ENCODE results near the gene ACADM.
"Not testable (repeated sequence)": the region's sequence is repeated elsewhere in the genome, so short reads cannot be mapped to it uniquely, and the experiment has no call there.

The ACADM gene

GRCh38 chr1:75742047-75742625, 17.6 kb downstream of the ACADM start:
- DNase-seq = no peak

GRCh38 chr1:75745276-75745675, 20.8 kb downstream of the ACADM start:
- DNase-seq = peak; percentile 71

GRCh38 chr1:75757210-75757609, 32.7 kb downstream of the ACADM start:
- DNase-seq = not testable (repeated sequence)

- not testable (repeated sequence) for DNase-seq
Observed at GRCh38 chr1:75758543-75758942, 34.0 kb downstream of the ACADM start.

- DNase-seq = no peak
Observed at GRCh38 chr1:75764057-75764655, 39.6 kb downstream of the ACADM start.

- no peak for DNase-seq
Observed at GRCh38 chr1:75765697-75766355, 41.3 kb downstream of the ACADM start.

- DNase-seq = no peak
Observed at GRCh38 chr1:75768016-75768415, 43.5 kb downstream of the ACADM start.

- no peak for DNase-seq
Observed at GRCh38 chr1:75770761-75771160, 46.3 kb downstream of the ACADM start.

- DNase-seq = no peak
Observed at GRCh38 chr1:75771978-75772377, 47.5 kb downstream of the ACADM start.

- DNase-seq = not testable (repeated sequence)
Observed at GRCh38 chr1:75777812-75778211, 53.3 kb downstream of the ACADM start.

GRCh38 chr1:75778694-75779093, 54.2 kb downstream of the ACADM start:
- DNase-seq = not testable (repeated sequence)

- not testable (repeated sequence) for DNase-seq
Observed at GRCh38 chr1:75780183-75780582, 55.7 kb downstream of the ACADM start.

- DNase-seq = not testable (repeated sequence)
Observed at GRCh38 chr1:75783920-75784319, 59.4 kb downstream of the ACADM start.

GRCh38 chr1:75785320-75785982, 60.9 kb downstream of the ACADM start:
- no peak for DNase-seq

GRCh38 chr1:75785983-75786853, 61.7 kb downstream of the ACADM start, which contains the start of gene RABGGTB:
RABGGTB (plus strand) TSS chr1:75786256; CDS start chr1:75786272, 16 bp downstream.
- DNase-seq = peak; percentile 97

- peak; percentile 12 for DNase-seq
Observed at GRCh38 chr1:75786901-75787493, 62.5 kb downstream of the ACADM start.

- DNase-seq = no peak
Observed at GRCh38 chr1:75787524-75787923, 63.0 kb downstream of the ACADM start.

- DNase-seq = no peak
Observed at GRCh38 chr1:75789988-75790387, 65.5 kb downstream of the ACADM start.

GRCh38 chr1:75791022-75791421, 66.5 kb downstream of the ACADM start:
- DNase-seq = no peak

GRCh38 chr1:75792091-75792490, 67.6 kb downstream of the ACADM start:
- DNase-seq = no peak

GRCh38 chr1:75794382-75794781, 69.9 kb downstream of the ACADM start:
- no peak for DNase-seq

- no peak for DNase-seq
Observed at GRCh38 chr1:75795703-75796193, 71.2 kb downstream of the ACADM start.
